Measurements from ENCODE around the gene PRAMEF5.
"Not testable (repeated sequence)": the region's sequence is repeated elsewhere in the genome, so short reads cannot be mapped to it uniquely, and the experiment has no call there.

Gene PRAMEF5

GRCh38 chr1:13279617-13280016 is 25.6 kb downstream of the PRAMEF5 start:
- peak; percentile 16 for DNase-seq

DNA sequence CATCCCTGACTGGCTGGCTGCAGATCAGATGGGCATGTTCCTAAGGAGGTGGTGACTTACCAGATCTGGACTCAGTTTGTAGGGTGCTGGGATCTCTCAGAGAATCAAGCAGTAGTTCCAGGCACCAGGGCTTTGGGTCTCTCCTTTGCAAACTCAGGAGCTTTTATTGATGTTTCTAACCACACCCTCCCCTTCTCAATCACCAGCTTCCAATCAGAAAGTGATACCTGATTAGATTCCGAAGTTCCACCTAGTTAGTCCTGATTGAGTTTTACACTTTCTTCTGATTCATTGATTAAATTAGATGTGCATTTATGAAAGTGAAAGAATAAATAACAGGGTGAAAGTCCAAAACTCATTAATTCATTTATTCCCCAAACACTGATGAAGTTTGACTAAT is 31.0 kb downstream of the PRAMEF5 start, which contains the start of gene PRAMEF8:
Gene PRAMEF8, minus strand, starts transcription at position 101 of the 400 bp plus-strand sequence. CDS start 1,046 bp downstream, outside the sequence.
- DNase-seq, result not testable (repeated sequence)

GRCh38 chr1:13289030-13289429 is 35.0 kb downstream of the PRAMEF5 start:
- peak; percentile 2 for DNase-seq

GRCh38 chr1:13297216-13297931 is 43.4 kb downstream of the PRAMEF5 start:
- DNase-seq, result not testable (repeated sequence)

GRCh38 chr1:13298699-13299098 is 44.7 kb downstream of the PRAMEF5 start:
- DNase-seq, result not testable (repeated sequence)

DNA sequence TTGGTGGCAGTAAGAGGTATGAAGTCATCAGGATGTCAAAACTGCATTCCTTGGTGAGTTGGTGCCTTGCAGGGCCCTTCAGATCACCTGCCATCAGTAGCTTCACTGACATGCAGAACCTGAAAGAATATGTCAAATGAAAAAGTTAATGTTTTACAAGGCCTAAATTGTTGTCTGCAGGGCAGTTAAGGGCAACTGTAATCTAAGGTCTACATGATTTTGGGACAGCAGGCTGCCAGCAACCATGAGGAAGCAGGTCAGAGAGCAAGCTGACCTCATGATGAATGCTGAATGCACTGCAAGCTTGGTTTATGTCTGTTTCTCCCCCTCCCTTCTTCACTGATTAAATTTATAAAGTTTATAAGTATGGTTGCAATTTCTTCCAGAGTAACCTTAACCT is 48.2 kb downstream of the PRAMEF5 start:
- DNase-seq, result not testable (repeated sequence)

DNA sequence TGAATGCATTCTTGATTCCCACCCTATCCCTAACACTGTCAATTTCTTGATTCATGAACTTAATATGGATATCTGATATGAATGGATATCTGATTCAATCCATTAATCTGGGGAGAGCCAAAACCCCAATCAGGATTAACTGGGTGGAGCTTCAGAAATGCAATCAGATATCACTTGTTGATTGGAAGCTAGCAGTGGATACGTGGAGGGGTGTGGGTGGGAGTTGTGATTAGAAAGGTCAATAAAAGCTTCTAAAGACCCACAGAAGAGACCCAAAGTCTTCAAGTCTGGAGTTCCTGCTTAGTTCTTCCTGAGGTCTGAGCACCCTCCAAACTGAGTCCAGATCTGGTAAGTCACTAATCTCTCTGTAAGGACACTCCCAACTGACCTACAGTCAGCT is 49.2 kb downstream of the PRAMEF5 start, which contains the start of gene PRAMEF33:
Gene PRAMEF33, plus strand, starts transcription at position 301 of the 400 bp plus-strand sequence. CDS start 2,416 bp downstream, outside the sequence.
- DNase-seq, result not testable (repeated sequence)

Data from RPMI8226 (cell line).